Measurements from ENCODE around the gene PRM3. TPM values are rescaled to one million over a fixed set of nuclear protein-coding genes. Genes with fewer than 3 reads are reported as not detected.

Gene PRM3
- total and polyA plus RNA-seq, 8 donors = not detected

DNA sequence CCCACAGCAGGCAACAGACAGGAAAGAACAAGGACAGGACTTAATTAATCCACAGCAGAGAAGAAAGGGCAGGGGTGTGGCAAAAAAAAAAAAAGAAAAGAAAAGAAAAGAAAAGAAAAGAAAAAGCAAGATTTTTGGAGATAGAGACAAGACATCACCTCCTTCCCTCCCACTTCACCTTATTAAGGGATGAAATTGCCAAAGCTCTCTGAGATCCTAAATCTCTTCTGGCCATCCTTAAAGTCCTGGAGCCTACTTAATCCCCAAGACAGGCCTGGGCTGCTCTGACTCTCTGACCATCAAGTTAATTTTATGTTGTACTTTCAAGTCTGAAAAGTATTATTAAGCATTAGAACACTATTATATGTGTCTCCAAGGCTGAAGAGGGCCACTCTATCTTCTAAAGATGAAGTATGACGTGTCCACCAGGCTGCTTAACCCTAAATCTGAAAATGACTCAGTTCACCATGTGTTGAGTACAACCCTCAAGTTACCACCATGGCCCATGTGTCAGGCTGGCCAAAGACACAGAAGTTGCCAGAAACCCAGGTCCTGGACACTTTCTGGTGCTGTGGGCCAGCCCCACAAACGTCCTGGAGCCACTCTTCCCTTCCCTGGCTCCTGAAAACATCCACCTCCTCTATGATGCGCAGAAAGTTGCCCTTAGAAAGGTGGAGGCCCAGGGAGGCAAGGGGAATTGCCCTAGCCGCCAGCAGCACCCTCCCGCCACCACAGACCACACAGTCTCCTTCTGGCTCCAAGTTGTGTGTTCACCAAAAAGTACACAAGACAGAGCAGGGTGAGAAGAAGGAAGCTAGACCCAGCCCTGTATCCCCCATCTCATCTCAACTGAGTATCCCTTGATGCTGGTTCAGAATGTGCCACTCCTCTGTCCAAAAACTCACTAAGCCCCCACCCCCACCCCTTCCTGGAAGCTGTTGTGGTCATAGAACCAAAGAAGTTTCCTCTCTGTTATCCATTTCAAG lies 20.1 kb downstream of the PRM3 start:
- Histone ChIP-seq H3K36me3 (no peaks in the 10 kb centered on the region), H3K27me3 (no peaks in the 10 kb centered on the region), H3K4me3 (peak overlapping the region in 1 of 4 donors; percentile 72), H3K27ac (no peak overlapping the region), H3K9me3 (no peaks in the 10 kb centered on the region), H3K4me1 (peaks cover 0 to 9% (median 0%) of the 10 kb centered on the region in 3 donors)
- TF ChIP-seq, protein P1, sequence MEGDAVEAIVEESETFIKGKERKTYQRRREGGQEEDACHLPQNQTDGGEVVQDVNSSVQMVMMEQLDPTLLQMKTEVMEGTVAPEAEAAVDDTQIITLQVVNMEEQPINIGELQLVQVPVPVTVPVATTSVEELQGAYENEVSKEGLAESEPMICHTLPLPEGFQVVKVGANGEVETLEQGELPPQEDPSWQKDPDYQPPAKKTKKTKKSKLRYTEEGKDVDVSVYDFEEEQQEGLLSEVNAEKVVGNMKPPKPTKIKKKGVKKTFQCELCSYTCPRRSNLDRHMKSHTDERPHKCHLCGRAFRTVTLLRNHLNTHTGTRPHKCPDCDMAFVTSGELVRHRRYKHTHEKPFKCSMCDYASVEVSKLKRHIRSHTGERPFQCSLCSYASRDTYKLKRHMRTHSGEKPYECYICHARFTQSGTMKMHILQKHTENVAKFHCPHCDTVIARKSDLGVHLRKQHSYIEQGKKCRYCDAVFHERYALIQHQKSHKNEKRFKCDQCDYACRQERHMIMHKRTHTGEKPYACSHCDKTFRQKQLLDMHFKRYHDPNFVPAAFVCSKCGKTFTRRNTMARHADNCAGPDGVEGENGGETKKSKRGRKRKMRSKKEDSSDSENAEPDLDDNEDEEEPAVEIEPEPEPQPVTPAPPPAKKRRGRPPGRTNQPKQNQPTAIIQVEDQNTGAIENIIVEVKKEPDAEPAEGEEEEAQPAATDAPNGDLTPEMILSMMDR (IDR thresholded peaks at IDR 0.05) = no peak
- FAIRE-seq (no peak), DNase-seq (no peak), ATAC-seq (no peak)
- 79 to 84% methylated on average over 5 of the region's 5 CpGs for WGBS, 2 donors
- intact Hi-C loops (cut with DNase I) = loop anchor here in 1 of 3 donors (5.0 kb wide), 1 partner anchor 286 kb away; no protein-coding TSS in a partner anchor

DNA sequence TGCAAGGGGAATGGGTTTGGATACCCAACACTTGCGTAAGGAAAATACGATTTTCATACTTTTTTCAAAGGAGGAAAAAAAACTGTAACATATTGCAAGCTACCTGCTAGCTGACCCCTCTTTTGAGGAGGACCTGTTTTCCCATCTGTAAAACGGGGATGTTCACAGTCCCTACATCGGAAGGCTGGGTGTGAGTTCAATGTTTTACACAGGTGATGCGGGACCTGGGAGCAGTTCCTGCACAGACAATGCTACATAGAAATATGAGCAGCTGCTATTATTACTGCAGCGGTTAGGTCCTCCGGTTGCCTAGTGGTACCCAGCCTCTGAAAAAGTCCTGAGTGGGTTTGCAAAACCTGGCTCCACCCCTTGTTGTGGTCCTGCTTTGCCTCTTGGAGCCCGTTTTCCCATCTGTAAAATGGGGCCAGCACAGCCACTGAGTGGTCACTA lies 20.9 kb downstream of the PRM3 start:
- H3K27ac ChIP-seq = no peak overlapping the region
- H3K27me3 ChIP-seq = no peaks in the 10 kb centered on the region
- FAIRE-seq (no peak), ATAC-seq (no peak), DNase-seq (no peak)
- intact Hi-C loops (cut with DNase I) = loop anchor here in 1 of 3 donors (5.0 kb wide), 1 partner anchor 285 kb away; no protein-coding TSS in a partner anchor
- TF ChIP-seq, protein P1 (IDR thresholded peaks at IDR 0.05) = no peak
- no peaks in the 10 kb centered on the region for H3K9me3 ChIP-seq
- H3K4me1 ChIP-seq = peaks cover 0 to 7% (median 0%) of the 10 kb centered on the region in 3 donors
- no peaks in the 10 kb centered on the region for H3K36me3 ChIP-seq
- WGBS, 2 donors = 85 to 87% methylated on average over 8 of the region's 8 CpGs
- no peak overlapping the region for H3K4me3 ChIP-seq

DNA sequence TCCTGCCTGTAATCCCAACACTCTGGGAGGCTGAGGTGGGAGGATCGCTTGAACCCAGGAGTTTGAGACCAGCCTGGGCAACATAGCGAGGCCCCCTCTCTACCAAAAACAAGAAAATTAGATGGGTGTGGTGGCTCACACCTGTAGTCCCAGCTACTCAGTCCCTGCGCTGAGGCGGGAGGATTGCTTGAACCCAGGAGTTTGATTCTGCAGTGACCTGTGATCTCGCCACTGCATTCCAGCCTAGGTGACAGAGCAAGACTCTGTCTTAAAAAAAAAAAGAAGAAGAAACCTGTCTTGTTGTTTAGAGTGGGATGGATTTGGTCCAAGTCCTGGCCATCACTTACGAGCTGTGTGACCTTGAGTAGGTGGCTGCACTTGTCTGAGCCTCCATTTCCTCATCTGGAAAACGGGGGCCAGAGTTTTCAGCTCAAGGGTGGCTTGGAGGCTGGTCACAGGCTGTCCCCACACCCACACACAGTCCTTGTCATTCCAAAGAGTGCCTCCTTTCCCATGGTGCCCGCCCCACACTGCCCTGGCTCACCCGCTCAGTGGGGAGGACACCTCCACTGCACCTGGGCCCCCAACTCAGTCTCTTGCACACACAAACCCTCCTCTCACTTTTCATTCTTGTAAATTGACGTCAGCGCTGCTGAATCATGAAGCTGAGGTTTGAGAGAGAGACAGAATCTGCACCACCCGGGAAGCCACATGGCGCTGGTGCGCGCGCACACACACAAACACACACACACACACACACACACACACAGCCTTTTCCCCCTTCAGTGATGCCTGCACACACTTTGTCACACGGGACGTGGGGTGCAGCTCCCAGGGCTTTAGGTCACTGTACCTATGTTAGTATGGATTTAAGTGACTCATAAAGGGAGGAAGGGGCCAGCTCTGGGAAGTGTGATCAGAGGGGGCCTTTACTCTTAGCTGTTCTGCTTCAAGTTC lies 21.6 kb downstream of the PRM3 start:
- ATAC-seq = no peak
- H3K36me3 ChIP-seq = no peaks in the 10 kb centered on the region
- TF ChIP-seq, protein P1 (IDR thresholded peaks at IDR 0.05) = no peak
- no peaks in the 10 kb centered on the region for H3K9me3 ChIP-seq
- H3K27me3 ChIP-seq = no peaks in the 10 kb centered on the region
- WGBS, 2 donors = 80 to 82% methylated on average over 18 of the region's 18 CpGs
- peaks cover 0 to under 1% (median 0%) of the 10 kb centered on the region in 3 donors for H3K4me1 ChIP-seq
- no peak for FAIRE-seq
- no peak overlapping the region for H3K27ac ChIP-seq
- no peak overlapping the region for H3K4me3 ChIP-seq
- DNase-seq = no peak
- intact Hi-C loops (cut with DNase I) = loop anchor here in 1 of 3 donors (5.0 kb wide), 1 partner anchor 285 kb away; no protein-coding TSS in a partner anchor

DNA sequence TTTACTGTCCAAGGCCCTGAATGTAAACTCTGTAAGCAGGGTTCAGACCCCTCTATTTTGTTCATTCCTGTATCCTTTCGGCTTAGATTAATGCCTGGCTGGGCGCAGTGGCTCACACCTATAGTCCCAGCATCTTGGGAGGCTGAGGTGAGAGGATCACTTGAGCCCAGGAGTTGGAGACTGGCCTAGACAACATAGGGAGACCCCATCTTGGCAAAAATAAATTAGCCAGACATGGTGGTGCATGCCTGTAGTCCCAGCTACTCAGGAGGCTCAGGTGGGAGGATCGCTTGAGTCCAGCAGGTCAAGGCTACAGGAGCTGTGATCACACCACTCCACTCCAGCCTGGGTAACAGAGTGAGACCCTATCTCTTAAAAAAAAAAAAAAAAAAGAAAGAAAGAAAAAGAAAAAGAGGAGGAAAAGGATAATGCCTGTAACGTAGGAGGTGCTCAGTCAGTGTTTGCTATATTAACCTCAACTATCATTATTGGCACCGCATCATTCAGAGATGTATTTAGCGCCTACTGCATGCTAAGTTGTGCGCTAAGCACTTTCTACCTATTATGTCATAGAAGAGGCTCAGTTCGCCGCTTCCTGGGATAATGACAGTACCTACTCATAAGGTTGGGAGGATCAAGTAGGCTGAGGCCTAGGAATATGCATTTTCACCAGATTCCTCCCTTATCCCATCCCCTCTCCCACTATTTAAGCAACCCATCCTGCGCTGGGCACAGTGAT lies 22.5 kb downstream of the PRM3 start:
- TF ChIP-seq, protein P1 (IDR thresholded peaks at IDR 0.05) = no peak
- Histone ChIP-seq H3K4me1 (no peaks in the 10 kb centered on the region), H3K9me3 (no peaks in the 10 kb centered on the region), H3K27ac (no peak overlapping the region), H3K27me3 (no peaks in the 10 kb centered on the region), H3K4me3 (no peak overlapping the region), H3K36me3 (no peaks in the 10 kb centered on the region)
- no peak for ATAC-seq
- no peak for FAIRE-seq
- intact Hi-C loops (cut with DNase I) = loop anchor here in 1 of 3 donors (5.0 kb wide), 1 partner anchor 284 kb away; no protein-coding TSS in a partner anchor
- 90 to 92% methylated on average over 10 of the region's 10 CpGs for WGBS, 2 donors
- no peak for DNase-seq

Measured in pancreas (tissue), 10 donors.